Activated CD8-positive, alpha-beta memory T cell treated with anti-CD3 and anti-CD28 coated beads for 4 hours (primary cell): Measurements from ENCODE around the gene YEATS2.
"Not testable (repeated sequence)": the region's sequence is repeated elsewhere in the genome, so short reads cannot be mapped to it uniquely, and the experiment has no call there.

ENCODE experiments used
- DNase-seq, 2 donors: peaks; one replicate each; pipeline ENCODE4 v3.0.0-alpha.2; 2020; ENCODE audit warnings: low read depth in 2 of 2

YEATS2 gene

DNA sequence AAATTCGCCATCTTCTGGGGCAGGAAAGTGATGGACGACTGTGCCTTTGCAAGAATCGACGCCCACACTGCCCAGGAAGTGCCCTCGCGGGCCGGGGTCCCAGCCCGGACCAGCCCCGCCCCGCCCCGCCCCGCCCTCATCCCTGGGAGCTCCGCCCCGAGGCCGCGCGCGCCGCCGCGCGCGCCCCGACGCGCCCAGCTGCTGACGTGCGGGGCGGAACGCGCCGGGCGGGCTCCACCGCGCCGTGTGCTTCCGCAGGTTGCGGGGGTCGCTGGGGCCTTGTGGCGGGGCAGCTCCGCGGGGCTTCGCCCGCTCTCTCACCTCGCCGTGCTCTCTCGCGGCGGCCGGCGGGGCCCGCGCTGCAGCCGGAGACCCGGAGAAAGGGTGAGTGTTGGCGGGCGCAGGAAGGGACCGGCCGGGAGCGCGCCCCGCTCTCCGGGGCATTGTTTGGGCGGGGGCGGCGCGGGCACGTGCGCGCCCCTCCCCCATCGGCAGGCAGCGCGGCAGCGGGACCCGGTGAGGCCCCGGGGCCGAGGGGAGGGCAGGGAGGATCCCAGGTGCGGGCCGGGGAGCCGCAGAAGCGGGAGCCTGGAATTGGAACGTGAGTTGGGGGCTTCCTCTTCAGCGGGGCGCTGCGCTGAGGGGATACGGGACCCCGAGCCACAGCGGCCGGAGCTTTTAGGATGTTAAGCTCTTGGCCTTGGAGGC, at the start of gene YEATS2:
YEATS2 (plus strand) TSS at position 188 of the 708 bp plus-strand sequence. CDS start 17,366 bp downstream, outside the sequence.
- peak; percentile 38 to 50 for DNase-seq

DNA sequence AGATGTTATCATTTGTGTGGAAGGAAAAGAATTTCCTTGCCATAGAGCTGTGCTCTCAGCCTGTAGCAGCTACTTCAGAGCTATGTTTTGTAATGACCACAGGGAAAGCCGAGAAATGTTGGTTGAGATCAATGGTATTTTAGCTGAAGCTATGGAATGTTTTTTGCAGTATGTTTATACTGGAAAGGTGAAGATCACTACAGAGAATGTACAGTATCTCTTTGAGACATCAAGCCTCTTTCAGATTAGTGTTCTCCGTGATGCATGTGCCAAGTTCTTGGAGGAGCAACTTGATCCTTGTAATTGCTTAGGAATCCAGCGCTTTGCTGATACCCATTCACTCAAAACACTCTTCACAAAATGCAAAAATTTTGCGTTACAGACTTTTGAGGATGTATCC, 47.0 kb upstream of the YEATS2 start:
- DNase-seq, result no peak

DNA sequence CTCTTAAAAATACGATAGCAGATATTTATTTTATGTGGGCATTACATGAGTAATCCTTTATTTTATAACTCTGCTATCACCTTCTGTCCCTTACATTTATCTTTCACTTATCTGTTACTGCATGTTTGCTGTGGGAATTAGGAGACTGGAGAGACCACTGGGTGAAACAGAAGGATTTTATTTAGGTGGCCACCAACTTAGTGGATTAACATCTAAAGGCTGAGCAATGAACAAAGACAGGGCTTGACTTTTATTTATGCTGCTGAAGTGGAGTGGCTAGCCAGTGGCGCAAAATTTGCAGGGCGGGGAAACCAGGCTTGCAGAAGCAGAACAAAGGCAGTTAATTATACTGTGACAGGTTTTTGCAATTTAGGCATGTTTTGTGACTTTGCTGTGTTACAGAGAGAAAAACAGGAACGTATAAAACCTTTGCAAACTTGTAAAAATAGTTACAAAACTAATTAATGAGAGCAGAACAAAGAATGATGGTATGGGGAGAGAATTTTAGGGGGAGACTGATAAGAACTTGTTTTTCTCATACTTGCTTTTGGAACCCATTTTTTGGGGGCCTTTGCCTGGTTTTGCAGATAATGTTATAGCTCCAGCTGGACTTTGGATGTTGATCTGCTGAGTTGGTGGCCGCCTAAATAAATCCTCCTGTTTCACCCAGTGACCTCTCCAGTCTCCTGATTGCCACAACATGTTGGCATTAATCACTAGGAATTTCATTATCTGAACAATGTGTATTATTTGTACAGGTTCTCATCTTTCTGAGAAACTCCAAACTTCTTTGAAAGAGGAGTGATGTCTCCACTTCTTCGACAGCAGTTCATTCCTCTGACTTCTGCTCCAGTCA, 44.2 kb upstream of the YEATS2 start:
- no peak for DNase-seq

DNA sequence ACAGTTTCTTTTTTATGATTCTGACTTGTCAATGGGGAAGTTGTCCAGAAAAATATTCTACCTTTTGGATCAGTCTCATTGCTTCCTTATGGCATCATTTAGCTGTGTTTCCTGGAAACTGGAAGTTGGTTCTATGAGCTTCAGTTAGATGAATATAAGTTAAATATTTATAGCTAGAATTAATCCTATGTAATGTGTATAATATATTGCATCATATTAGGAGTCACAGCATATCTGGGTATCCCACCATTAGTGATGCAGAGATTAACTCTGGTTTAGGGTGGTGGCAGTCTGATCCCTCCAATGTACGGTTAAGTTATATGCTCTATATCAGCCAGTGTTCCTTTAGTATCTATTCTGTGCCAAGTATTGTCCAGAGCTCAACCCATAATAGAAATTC, 42.9 kb upstream of the YEATS2 start:
- no peak for DNase-seq

DNA sequence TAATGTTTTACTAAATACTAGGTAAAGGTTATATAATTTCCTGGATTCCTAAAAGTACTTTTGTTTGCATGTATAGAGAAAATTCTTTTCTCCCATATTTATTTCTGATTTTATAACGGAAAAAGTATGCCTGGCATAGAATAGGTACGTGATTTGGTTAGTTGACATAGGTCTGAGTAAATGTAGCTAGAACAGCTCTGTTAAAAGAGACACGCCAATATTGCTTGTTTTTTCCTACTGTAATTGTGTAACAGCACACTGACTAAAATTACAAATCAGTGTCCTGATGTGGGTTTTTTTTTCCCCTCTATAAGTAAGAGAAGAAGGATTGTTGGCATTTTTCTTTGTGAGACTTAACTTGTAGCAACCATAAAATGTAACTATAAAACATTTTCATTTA, 35.5 kb upstream of the YEATS2 start:
- DNase-seq, result no peak

DNA sequence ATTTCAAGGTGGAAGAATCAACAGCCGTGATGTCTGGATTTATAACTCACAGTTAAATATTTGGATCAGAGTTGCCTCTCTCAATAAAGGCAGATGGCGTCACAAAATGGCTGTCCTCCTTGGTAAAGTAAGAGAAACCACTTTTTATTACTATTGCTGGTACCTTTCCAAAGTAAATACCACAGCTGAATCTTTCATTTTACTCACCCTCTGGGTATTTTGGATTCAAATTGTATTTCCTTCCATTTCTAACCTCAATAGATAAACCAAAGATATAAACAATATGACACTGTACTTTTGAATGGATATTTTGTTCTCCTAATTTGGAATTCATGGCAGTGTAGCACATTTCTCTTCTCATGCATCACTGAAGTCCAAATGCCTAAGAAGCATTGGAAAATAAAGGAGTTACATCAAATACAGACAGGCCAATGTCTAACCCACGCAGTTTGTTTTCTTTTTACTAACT, 32.6 kb upstream of the YEATS2 start:
- no peak for DNase-seq

DNA sequence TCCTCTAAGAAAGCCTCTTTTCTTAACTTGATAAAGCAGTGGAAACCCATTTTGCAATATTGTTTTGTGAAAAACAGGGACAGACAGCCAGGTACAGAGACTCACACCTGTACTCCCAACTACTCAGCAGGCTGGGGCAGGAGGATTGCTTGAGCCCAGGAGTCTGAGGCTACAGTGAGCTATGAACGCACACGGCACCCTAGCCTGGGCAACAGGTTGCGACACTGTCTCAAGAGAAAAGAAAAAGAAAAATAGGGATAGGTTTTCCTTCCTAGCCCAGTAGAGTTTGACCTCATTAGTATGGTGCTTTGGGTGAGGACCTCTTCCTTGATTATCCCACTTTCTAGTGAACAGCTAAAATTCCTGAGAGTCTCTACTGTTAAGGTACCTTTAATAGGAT, 17.5 kb upstream of the YEATS2 start:
- DNase-seq, result no peak

DNA sequence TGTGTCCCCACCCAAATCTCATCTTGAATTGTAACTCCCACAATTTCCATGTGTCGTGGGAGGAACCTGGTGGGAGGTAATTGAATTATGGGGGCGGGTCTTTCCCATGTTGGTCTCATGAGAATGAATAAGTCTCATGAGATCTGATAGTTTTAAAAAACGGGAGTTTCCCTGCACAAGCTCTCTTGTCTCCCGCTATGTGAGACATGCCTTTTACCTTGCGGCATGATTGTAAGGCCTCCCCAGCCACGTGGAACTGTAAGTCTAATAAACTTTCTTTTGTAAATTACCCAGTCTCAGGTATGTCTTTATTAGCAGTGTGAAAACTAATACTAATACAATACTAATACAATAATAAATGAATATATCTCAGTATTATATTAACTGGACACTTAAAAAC, 9.9 kb upstream of the YEATS2 start:
- DNase-seq, result no peak

DNA sequence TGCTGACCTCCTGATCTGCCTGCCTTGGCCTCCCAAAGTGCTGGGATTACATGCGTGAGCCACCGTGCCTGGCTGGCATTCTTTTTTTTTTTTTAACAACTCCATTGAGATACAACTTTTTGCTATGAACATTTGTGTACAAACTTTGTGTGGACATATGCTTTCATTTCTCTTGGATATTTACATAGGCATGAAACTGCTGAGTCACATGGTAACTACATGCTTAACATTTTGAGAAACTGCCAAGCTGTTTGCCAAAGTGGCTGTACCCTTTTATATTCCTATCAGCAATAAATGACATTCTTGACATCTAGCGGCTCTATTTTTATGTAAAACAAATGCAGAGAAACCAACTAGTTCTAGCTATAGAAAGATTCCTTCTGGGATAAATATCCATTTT, 8.7 kb upstream of the YEATS2 start:
- no peak for DNase-seq

DNA sequence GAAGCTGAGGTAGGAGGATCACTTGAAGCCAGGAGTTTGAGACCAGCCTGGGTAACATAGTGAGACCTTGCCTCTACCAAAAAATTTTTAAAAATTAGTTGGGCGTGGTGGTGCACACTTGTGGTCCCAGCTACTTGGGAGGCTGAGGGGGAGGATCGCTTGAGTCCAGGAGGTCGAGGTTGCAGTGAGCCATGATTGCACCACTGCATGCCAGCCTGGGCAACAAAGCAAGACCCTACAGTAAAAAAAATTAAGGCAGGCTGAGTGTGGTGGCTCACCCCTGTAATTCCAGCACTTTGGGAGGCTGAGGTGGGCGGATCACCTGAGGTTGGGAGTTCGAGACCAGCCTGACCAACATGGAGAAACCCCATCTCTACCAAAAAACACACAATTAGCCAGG, 8.0 kb upstream of the YEATS2 start:
- DNase-seq, result not testable (repeated sequence)

DNA sequence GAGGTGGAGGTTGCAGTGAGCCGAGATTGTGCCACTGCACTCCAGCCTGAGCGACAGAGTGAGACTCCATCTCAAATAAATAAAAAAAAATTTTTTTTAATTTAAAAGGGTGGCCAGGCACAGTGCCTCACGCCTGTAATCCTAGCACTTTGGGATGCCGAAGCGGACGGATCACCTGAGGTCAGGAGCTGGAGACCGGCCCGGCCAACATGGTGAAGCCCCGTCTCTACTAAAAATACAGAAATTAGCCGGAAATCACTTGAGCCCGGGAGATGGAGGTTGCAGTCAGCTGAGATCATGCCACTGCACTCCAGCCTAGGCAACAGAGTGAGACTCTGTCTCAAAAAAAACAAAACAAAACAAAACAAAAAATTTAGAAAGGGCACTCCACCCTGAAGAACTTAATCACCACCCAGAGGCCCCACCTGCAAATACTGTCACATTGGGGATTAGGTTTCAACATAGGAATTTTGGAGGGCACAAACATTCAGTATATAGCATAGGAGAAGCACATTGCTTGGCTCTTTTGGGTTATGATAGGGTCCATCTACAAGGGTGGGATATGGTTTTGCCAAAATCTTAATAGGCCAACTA, 7.1 kb upstream of the YEATS2 start:
- no peak for DNase-seq

DNA sequence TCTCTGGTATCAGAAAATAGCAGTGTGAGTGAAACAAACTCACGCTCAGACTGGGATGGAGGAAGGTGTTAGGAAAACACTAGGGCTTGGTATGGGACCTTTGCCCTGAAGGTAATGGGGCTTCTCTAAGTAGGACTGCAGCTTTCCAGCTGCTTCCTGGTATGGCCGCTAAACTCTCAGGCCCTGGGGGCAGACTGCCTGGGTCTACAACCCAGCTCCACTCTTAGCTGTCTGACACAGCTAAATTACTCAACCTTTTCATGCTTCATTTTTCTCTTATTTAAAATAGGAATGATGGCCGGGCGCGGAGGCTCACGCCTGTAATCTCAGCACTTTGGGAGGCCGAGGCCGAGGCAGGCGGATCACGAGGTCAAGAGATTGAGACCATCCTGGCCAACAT, 5.2 kb upstream of the YEATS2 start:
- DNase-seq, result no peak

DNA sequence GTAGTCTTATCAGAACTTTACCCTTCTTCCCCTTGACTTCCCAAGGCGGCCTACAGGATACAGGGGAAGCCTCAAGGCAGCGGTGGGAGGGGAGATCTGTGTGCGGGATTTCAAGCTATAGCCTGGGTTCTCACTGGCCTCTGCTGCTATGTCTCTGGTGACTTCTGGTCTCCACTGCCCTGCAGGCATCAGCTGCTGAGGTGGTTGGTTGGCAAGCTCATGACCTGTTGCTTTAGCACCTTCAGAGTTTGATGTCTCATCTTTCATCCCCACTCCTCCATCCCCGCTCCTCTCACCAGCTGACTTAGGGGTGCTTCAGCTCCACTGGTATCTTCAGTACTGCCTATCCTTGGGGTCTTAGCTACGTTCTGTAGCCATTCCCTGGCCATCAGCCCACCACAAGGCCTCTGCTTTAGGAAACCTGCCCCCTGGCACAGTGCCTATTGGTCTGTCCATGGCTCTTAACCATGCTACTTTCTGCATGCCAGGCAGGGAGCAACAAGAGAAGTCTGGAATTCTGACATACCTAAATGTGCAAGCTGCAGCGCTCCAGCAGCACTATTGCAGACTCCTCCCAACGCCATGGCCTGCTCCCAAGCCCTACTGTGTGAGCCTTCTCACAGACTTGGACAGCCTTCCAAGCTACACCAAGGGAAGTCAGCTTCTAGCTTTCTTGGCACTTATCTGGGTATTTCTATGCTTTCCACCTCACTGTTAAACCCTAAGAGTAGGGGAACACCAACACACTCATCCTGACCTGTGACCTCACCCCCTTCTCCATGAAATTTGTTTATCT, 1.8 kb upstream of the YEATS2 start:
- DNase-seq, result no peak

DNA sequence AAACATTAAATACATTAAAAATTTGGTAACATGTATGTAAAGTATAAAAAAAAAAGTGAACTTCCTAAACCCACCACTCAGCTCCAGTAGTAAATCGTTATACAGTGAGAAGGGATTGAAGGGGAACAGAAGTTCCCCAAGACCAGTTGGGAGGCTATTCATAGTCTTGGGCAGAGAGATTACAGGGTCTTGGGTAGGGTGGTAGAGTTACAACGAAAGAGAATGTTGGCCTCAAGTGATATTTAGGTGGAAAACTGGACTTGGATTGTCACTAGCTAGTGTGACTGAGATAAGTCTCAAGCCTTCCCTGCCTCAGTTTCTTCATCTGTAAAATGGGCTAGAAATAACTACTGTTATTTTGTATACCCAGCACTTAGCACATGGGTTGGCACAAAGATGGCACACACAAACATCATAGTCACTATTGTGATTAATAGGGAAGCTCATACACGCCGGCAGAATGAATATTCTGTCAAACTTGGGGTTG, 431 bp upstream of the YEATS2 start:
- no peak for DNase-seq

DNA sequence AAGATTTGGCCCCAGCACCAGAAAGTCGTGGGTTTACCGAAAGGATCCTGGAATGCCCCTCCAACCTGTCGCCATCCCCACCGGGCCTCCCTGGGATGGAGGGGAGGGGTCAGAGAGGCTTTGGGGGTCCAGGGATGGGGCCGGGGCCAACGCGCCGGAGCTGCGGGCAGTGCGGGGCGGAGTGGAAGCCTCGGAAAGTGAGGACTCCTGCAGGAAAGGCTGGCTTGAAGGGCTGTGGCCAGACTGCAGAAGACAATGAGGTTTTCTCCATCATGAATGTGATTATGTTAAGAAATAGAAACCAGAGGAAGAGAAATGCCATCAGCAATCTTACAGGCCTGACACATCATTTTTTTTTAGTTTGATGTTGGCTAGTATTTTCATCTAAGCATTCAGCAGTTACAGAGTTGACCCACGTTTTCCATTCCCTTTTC, 738 bp downstream of the YEATS2 start:
- DNase-seq, result peak in 1 of 2 donors; percentile 0

DNA sequence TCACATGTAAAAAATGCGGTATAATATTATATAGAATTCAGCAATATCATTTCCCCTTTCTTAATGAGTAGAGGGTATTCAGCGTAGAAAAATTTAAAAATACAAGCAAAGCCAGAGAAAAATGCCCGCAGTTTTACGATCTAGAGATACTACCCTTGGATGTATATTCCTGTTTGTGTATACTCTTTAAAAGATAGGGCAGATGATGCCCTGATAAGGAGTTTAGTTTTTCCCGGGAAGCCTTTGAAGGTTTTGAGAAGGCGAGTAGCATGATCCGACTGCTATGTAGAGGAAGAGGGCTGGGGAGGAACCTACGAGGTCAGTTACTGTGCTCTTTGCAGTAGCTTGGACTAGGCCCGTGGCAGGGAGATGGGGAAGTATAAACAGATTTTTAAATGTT, 1.2 kb downstream of the YEATS2 start:
- DNase-seq, result no peak

DNA sequence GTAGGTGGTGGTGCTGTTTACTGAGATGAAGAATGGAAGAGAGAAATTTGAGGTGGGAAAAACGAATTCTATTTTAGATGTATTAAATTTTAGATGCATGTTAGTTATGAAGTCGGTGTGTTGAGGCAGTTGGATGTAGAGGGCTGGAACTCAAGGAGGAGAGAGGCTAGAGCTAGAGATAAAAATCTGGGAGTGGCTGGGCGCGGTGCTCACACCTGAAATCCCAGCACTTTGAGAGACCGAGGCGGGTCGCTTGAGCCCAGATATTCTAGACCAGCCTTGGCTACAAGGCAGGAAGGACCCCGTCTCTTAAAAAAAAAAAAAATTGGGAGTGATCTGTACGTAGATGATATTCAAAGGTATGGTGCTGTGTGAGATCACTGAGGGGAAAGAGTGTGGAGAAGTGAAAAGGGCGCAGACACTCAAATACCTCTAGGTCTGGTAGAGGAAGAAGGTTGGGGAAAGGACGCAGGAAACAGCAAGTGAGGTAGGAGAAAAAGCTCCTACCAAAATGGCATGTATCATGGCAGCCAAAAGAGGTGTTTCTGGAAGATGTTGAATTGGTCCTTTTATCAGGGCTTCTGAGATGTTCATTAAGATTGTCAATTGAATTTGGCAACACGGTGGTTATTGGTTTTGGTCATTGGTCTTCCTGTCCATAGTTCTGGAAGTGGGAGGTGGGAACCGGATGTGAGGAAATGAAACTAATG, 1.8 kb downstream of the YEATS2 start:
- no peak for DNase-seq

DNA sequence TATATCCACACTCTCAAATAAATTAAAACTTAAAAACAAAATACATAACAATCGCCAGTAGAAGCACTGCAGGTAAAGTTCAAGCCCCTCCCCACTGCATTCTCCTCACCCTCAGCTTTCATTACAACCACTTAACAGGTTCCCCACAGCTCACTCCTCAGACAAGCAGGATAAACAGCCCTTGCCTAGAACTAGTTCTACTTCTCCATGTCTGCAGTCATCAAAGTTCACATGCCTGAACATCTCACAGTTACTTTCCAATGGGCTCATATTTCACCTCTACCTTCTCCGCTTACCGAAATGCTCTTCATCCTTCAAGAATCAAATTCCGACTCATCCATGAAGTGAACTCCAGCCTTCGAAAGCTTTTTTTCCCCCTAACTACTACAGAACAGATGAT, 4.1 kb downstream of the YEATS2 start:
- DNase-seq, result no peak

DNA sequence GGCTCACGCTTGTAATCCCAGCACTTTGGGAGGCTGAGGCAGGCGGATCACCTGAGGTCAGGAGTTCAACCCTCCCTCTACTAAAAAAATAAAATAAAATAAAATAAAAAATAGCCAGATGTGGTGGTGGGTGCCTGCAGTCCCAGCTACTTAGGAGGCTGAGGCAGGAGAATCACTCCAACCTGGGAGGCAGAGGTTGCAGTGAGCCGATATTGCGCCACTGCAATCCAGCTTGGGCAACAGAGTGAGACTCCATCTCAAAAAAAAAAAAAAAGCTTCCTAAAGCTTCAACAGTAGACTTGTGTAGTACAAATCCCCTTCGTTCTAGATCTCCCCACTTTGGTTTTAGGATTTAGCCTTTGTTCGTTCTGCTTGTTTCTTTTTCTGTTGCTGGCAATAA, 6.3 kb downstream of the YEATS2 start:
- not testable (repeated sequence) for DNase-seq

DNA sequence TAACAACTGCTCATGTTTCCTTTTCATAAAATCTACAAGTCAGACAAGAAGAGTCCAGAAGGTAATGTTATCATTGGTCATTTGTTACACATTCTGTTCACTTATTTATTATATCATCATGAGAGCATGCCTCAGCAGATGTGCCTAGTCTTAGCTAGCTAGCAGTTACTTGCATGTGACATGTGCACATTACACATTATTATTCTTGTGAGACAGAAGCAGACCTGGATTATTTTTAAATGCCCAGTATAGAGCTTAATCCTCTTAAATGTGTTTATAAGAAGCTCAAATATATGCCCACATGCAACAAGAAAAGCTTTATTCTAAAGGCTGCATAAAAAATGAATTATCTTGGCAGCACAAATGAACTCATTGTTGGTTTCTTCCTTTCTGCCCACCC, 12.6 kb downstream of the YEATS2 start:
- DNase-seq, result no peak

DNA sequence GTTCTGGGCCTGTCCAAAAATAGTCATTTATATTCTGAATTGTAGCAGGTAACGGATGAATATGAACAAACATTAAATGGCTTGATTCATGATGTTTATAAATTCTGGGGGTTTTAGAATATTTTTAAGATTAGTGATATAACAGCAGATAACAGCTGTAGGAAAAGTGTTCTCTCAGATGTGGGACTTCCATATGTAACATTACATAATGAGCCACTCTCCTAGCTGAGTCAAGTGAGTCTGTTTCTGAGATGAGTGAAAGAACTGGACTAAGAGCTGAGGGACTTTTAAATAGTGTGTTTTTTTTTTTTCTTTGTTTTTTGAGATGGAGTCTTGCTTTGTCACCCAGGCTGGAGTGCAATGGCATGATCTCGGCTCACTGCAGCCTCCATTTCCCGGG, 13.9 kb downstream of the YEATS2 start:
- no peak for DNase-seq
